GM21515 (cell line): ENCODE results near the gene HTRA1.

Source experiments
- ATAC-seq: cut with Tn5 transposase; IDR thresholded peaks from one replicate; pipeline ENCODE4 v1.9.1; 2021; ENCODE audit not compliant: unreplicated experiment

Gene HTRA1

GRCh38 chr10:122493761-122494160, 32.4 kb downstream of the HTRA1 start:
- ATAC-seq = no peak

DNA sequence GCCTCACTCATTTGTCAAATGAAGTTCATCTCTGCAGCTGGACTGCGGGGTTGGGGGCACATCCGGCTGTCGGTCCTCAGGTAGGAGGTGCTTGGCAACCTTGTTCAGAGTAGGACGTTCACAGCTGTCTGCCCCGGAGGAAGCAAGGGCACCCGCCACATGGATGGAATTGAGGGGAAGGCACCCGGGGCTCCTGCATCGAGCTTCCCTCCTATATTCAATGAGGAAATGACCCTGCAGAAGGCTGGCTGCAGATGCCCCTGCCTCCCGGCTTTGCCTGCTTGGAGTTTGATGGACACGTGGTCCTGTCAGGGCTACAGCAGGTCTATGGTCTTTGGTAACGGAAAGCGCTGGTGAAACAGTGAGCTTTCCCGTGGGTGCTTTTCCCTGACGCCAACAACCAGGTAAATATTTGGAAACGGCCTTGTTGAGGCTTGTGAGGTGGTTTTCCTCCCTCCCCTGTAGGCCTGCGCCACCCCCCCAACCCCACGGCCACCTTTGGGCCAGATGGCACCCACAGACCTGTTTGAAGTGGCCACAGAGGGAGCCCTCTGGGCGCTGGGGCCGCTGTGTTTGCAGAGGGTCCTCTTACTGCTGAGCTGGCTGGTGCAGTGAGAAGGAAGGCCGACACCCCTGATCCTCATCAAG, 32.9 kb downstream of the HTRA1 start:
- ATAC-seq = no peak

GRCh38 chr10:122494833-122495232, 33.5 kb downstream of the HTRA1 start:
- no peak for ATAC-seq

DNA sequence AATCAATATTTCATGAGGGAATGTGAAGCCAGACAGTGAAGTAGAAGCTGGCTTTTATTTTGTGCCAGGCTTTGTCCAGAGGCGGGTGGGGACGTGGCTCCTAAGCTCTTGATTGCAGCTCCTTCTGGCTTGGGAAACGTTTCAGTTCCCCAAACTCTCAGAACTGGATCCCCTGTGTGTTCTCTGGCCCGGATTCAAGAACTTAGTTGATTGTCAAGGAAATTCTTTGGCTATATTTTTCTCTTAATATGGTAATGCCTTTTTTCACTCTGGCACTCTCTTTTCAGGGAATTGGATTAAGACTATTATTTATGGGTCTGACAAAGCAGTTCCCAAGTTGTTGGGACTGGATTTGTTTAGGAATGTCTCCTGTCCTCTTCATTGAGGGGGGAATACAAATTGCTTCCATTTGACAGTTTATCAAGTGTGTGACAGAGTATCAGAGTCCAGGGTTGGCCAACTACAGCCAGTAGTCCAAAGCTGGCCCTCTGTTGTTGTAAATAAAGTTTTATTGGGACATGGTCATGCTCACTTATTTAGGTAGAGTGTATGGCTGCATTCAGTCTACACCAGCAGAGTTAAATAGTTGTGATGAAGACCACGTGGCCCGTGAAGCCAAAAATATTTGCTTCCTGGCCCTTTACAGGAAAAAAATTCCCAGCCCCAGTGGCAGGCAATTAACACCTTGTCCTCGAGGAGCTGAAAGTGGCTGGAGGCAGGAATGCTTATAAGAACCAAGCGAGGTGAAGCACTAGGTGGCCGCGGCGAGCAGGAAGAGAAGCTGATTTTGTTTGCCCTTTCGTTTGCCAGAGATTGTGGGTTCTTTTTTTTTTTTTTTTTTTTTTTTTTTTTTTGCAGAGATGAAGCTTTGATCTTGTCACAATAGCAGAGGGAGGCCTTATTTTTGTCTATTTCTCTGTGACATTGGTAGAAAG, 34.3 kb downstream of the HTRA1 start:
- no peak for ATAC-seq

DNA sequence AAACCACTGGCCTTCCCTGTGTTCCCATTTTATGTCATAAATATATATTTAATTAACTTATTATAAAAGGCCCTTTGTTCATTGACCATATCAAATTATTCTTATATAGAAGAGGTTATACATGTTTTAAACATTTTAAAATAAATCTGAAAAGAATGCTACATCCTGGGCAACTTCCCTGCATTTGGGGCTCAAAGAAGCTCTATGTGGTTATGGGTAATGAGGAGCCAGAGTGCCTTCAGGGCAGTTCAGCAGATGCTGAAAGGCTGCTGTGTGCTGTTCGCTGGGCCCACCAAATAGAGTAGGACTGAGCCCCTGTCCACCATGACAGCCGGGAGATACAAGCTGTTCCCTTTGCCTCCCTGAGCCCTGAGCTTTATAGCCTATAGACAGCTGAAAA, 35.9 kb downstream of the HTRA1 start:
- ATAC-seq = no peak

- no peak for ATAC-seq
Observed at GRCh38 chr10:122498521-122498920, 37.2 kb downstream of the HTRA1 start.

- ATAC-seq = no peak
Observed at GRCh38 chr10:122499012-122499411, 37.7 kb downstream of the HTRA1 start.

DNA sequence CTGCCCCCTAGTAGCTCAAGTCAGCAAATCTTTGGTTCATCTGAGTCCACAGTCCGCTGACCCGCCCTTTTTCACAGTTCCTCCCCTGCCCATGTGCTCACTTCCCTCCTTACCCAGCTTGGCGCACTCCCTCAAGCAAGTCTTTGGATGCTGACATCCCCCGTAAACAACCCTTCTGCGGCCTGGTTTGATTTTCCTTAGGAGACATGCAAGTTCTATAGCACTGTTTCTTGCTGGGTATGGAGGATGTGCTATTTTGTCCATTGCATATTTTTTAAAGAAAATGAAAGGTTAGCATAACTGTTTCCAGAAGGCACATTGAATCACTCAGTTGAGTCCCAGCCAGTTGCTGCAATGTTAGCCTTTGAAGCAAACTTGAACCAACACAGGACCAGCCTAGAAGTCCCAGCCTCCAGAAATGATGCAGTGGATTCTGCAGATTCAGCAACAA, 38.2 kb downstream of the HTRA1 start:
- no peak for ATAC-seq

- no peak for ATAC-seq
Observed at GRCh38 chr10:122500194-122500593, 38.8 kb downstream of the HTRA1 start.

DNA sequence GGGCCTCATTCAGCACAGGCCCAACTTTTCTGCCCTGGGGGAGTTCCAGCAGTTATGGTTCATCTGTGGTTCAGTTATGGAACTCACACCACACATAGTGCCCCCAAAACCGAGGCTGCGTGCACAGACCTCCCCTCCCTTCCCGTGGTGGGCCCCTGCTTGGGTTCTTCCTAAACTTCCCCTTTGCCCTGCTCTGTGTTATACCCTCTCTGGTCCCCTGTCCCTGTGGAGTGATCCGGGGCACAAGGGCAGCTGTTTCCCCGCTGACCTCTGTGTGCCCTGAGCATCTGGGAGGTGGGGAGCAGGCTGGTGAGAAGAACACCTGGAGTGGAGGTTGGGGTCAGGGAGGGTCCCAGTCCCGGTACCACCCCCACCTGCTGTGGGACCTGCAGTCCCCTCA, 39.4 kb downstream of the HTRA1 start:
- no peak for ATAC-seq

- ATAC-seq = no peak
Observed at GRCh38 chr10:122503012-122503411, 41.7 kb downstream of the HTRA1 start.

DNA sequence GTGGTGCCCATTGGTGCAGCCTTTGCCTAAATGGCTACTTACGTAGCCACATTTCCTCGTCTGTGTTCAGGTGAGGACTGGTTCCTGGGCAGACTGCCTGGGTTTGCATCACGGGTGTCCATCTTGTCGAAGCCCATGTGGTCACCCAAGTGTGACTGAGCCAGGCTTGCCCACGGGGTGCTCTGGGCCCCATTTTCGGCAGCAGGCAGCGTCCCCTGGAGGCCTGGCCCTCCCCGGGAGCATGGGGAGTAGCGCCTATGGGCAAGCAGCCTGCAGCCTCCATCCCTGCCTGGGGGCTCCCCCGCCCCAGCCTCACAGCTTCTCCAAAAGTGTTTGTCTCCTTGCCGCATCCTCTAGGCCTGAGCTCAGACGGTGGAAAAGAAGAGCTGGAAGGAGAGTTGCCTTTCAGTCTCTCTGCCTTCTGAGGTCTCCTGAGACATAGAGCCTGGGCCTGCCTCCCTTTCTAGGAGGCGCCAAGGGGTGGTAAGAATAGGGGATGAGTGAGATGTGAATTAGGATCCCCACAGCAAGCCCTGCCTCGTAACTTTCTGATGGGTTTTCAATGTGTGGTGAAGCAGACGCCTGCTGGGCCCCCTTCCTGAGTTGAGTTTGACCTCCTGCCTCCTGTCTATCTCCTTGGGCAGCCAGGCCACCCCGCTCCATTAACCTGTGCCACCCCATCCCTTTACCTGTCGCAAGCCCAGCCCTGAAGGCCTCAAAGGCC, 42.7 kb downstream of the HTRA1 start:
- ATAC-seq = no peak

GRCh38 chr10:122504610-122504950, 43.2 kb downstream of the HTRA1 start:
- no peak for ATAC-seq

DNA sequence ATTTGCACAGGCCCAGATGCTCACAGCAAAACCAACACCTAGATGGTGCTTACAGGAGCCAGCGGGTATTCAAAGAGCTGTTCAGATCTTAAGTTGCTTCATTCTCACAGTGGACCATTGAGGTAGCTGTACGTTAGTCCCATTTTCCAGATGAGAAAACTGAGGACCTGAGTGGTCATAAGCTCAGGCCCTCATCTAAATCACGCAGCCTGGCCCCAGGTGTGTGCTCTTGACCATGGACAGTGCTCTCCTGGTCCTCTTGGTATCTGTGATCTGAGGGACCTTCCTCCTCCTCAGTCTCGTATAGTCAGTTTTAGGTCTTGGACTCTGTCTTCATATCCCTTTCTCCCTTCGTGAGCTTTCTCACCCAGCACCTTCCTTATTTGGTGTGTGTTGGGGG, 43.7 kb downstream of the HTRA1 start:
- no peak for ATAC-seq

GRCh38 chr10:122505885-122506645, 44.7 kb downstream of the HTRA1 start:
- ATAC-seq = no peak

GRCh38 chr10:122507616-122508015, 46.3 kb downstream of the HTRA1 start:
- no peak for ATAC-seq

DNA sequence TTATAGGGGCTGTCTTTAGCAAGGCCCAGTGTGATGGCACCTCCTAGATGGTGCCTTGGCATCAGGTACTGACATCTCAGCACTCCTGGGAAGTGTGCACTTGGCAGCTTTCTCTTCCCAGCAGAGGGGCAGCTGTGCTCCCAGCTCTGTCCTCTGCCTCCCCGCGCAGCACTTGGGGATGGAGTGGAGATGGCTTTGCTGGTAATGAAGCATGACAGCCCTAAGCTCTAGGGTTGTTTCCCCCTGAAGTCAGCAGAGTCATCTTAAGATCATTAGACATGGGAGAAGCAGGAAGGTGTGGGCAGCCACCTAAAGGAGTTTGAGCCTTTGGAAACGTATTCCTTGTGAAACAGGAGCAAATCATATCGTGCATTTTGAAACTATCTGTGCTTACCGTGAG, 46.7 kb downstream of the HTRA1 start:
- no peak for ATAC-seq

- ATAC-seq = no peak
Observed at GRCh38 chr10:122509323-122509722, 48.0 kb downstream of the HTRA1 start.

DNA sequence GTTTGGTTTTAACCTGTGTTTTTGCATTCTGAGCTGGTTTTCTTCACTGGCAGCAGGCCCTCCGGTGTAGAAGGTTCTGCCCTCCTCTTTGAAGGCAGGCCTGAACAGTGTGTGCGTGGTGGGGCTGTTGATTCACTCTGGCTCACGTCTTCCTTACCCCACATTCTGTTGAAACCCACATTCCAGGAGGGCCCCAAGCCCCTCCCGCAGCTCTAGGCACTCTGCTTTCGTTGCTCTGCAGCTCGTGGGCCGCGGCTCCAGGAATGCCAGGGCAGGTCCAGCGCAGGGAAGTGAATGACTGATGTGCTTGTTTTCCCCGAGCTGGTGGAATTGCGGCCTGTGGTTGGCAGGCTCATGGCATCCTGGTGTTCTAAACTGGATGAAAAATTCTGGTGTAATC, 49.0 kb downstream of the HTRA1 start:
- no peak for ATAC-seq

DNA sequence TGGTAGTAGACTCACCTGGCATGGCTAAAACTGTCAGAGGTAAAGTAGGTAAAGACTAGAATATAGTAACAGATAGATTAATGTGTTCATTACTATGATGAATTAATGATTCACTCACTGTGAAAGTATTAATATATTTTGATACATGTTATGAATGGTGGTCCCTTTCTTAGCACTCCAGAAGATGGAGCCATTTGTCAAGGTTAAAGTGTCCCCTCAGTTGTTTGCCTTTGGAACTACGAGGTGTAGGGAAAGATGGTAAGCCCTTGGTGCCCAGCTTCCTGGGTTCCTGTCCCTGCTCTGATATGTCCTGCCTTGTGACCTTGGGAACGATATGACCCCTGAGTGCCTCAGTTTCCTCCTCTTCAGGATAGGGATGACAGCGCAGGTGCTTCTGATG, 49.4 kb downstream of the HTRA1 start:
- ATAC-seq = no peak

- no peak for ATAC-seq
Observed at GRCh38 chr10:122513053-122513452, 51.7 kb downstream of the HTRA1 start.
